Fibroblast of lung (primary cell): ENCODE data around the gene LIMK1.

ENCODE experiments used
- EZH2 ChIP-seq: IDR thresholded peaks from 2 replicates; pipeline ENCODE4 v1.5.1; 2012; ENCODE audit warnings: low read length, control low read depth, mild to moderate bottlenecking; ENCODE audit errors: missing control alignments
- TF ChIP-seq, protein P1 (sequence below), 2 donors: IDR thresholded peaks in 1 of 2; conservative IDR thresholded peaks in 1 of 2; 1 replicate in 1 of 2; 2 replicates in 1 of 2; pipeline ENCODE4 v1.5.1; 2011 to 2012; ENCODE audit warnings: low read length in 2 of 2, control low read depth in 1 of 2, inconsistent platforms in 1 of 2, low read depth in 1 of 2, mild to moderate bottlenecking in 1 of 2

DNA sequence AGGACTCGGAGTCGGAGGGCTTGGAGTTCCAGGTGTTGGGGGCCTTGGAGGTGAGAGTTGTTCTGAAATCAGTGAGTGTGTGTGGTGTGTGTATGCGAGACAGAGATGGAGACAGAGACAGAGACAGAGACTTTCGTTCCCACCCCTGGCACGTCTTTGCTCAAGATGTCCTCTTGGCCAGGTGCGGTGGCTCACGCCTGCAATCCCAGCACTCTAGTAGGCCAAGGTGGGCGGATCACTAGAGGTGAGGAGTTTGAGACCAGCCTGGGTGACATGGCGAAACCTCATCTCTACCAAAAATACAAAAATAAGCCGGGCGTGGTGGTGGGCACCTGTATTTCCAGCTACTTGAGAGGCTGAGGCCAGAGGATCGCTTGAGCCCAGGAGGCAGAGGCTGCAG lies 20.0 kb upstream of the LIMK1 start:
- TF ChIP-seq EZH2: no peak
- TF ChIP-seq, protein P1, sequence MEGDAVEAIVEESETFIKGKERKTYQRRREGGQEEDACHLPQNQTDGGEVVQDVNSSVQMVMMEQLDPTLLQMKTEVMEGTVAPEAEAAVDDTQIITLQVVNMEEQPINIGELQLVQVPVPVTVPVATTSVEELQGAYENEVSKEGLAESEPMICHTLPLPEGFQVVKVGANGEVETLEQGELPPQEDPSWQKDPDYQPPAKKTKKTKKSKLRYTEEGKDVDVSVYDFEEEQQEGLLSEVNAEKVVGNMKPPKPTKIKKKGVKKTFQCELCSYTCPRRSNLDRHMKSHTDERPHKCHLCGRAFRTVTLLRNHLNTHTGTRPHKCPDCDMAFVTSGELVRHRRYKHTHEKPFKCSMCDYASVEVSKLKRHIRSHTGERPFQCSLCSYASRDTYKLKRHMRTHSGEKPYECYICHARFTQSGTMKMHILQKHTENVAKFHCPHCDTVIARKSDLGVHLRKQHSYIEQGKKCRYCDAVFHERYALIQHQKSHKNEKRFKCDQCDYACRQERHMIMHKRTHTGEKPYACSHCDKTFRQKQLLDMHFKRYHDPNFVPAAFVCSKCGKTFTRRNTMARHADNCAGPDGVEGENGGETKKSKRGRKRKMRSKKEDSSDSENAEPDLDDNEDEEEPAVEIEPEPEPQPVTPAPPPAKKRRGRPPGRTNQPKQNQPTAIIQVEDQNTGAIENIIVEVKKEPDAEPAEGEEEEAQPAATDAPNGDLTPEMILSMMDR (conservative IDR thresholded peaks at IDR 0.05 in 1 of 2, IDR thresholded peaks at IDR 0.05 in 1 of 2; ENCODE audit: low read depth in 1 of 2, low read length in 2 of 2): no peak
